ENCODE data around the gene DHCR24. TPM values are rescaled to one million over a fixed set of nuclear protein-coding genes. Genes with fewer than 3 reads are reported as not detected.

Gene DHCR24
- total and polyA plus RNA-seq, 2 donors (not counting 3 experiments of a cell fraction or from before 2014, with no cell fraction given), result 223 to 239 TPM

DNA sequence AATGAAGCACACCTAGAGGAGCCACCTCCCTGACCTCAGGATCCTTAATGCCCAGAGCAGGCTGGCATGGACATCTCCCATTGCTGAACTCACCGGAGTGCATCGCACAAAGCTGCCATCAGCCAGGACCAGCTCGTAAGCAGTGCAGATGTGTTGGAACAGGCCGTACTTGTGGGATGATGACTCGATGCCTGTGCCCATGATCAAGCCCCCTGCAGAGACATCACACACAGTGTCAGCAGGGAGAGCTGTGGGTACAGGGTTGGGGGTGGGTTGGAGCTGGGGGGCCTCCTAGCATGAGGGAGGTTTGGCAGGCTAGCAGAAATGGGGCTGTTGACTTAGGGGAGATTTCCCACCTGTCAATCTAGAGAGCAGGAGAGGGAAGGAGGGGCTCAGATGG lies 12.0 kb downstream of the DHCR24 start:
- H3K9me1 ChIP-seq (replicated peaks; ENCODE audit: control insufficient read depth, extremely low read depth, insufficient read depth, low read length), result no peaks in the 10 kb centered on the region
- peaks cover 44% of the 10 kb centered on the region for H3K79me2 ChIP-seq (ENCODE audit: control insufficient read depth, insufficient read depth, low read length)
- no peaks in the 10 kb centered on the region for H3K27me3 ChIP-seq (ENCODE audit: control insufficient read depth in 2 of 2, insufficient read depth in 2 of 2, low read length in 2 of 2)
- no TSS peak for BruUV-seq (replicated peaks)
- peaks cover 5% of the 10 kb centered on the region for H4K20me1 ChIP-seq (replicated peaks; ENCODE audit: control insufficient read depth, extremely low read depth, insufficient read depth, low read length)
- H3K27ac ChIP-seq (ENCODE audit: insufficient read depth, low read depth, low read length), result no peak overlapping the region
- no peak overlapping the region for H3K4me2 ChIP-seq (ENCODE audit: insufficient read depth, low read length)
- no peaks in the 10 kb centered on the region for H3K4me1 ChIP-seq (ENCODE audit: control insufficient read depth, extremely low read depth, insufficient read depth, low read length)
- intact Hi-C loops (cut with micrococcal nuclease) (no loop called here), dilution Hi-C loops (cut with MboI; ENCODE audit: extremely low pct_ligation_motif_present, low sequenced_read_pairs) (no loop called here)
- H3K9ac ChIP-seq (replicated peaks; ENCODE audit: extremely low read depth, insufficient read depth, low read length), result no peak overlapping the region
- POLR2A ChIA-PET, result no interaction called here
- CTCF ChIA-PET, result interaction anchor here (0.6 to 1.2 kb wide), 2 partner anchors 12 to 380 kb away, joined by 3 to 4 read pairs; partner anchors contain the start of gene DHCR24
- H2AFZ ChIP-seq (ENCODE audit: low read depth, low read length), result no peak overlapping the region
- H3K9me3 ChIP-seq (replicated peaks; ENCODE audit: control insufficient read depth, insufficient read depth, low read length), result no peaks in the 10 kb centered on the region
- DNase-seq (ENCODE audit: low read depth, low spot score), result no peak
- peaks cover 13 to 26% of the 10 kb centered on the region in 2 experiments for H3K36me3 ChIP-seq (ENCODE audit: control insufficient read depth in 2 of 2, extremely low read depth in 1 of 2, insufficient read depth in 2 of 2, low read length in 2 of 2)
- H3K4me3 ChIP-seq (replicated peaks in 1 of 3; ENCODE audit: insufficient read depth in 1 of 3, low read depth in 1 of 3, low read length in 3 of 3), result no peak overlapping the region
- TF ChIP-seq JUN (IDR thresholded peaks at IDR 0.05; ENCODE audit: borderline replicate concordance, insufficient read depth, insufficient read length, low read depth) (no peak), EZH2 (IDR thresholded peaks at IDR 0.05; ENCODE audit: borderline replicate concordance, low read depth, low read length, severe bottlenecking) (no peak), POLR2A (IDR thresholded peaks at IDR 0.05; ENCODE audit: low read depth, low read length) (no peak), GATA2 (IDR thresholded peaks at IDR 0.05; ENCODE audit: insufficient read depth, insufficient read length, low read depth, low read length) (no peak), POLR2AphosphoS5 (IDR thresholded peaks at IDR 0.05; ENCODE audit: insufficient read depth, low read depth, low read length) (no peak), MYC (IDR thresholded peaks at IDR 0.05; ENCODE audit: low read depth, low read length) (no peak), FOS (IDR thresholded peaks at IDR 0.05; ENCODE audit: borderline replicate concordance, insufficient read depth, low read length) (no peak)
- TF ChIP-seq, protein P1, sequence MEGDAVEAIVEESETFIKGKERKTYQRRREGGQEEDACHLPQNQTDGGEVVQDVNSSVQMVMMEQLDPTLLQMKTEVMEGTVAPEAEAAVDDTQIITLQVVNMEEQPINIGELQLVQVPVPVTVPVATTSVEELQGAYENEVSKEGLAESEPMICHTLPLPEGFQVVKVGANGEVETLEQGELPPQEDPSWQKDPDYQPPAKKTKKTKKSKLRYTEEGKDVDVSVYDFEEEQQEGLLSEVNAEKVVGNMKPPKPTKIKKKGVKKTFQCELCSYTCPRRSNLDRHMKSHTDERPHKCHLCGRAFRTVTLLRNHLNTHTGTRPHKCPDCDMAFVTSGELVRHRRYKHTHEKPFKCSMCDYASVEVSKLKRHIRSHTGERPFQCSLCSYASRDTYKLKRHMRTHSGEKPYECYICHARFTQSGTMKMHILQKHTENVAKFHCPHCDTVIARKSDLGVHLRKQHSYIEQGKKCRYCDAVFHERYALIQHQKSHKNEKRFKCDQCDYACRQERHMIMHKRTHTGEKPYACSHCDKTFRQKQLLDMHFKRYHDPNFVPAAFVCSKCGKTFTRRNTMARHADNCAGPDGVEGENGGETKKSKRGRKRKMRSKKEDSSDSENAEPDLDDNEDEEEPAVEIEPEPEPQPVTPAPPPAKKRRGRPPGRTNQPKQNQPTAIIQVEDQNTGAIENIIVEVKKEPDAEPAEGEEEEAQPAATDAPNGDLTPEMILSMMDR (IDR thresholded peaks at IDR 0.05; ENCODE audit: extremely low read depth in 1 of 2, insufficient read depth in 1 of 2, low read depth in 1 of 2, low read length in 2 of 2), result no peak
- TF ChIP-seq, protein P2, sequence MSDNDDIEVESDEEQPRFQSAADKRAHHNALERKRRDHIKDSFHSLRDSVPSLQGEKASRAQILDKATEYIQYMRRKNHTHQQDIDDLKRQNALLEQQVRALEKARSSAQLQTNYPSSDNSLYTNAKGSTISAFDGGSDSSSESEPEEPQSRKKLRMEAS (IDR thresholded peaks at IDR 0.05; ENCODE audit: insufficient read depth, insufficient read length), result no peak
- no peak for FAIRE-seq

Data from endothelial cell of umbilical vein (primary cell).